HG02759 (cell line): ENCODE results near the gene MEGF11.

Source experiments
- ATAC-seq: cut with Tn5 transposase; IDR thresholded peaks from one replicate; pipeline ENCODE4 v1.9.1; 2021; ENCODE audit warnings: mild to moderate bottlenecking, moderate library complexity; ENCODE audit not compliant: unreplicated experiment

The MEGF11 gene

GRCh38 chr15:66241087-66241907 lies 12.3 kb downstream of the MEGF11 start:
- no peak for ATAC-seq

GRCh38 chr15:66240240-66240794 lies 13.2 kb downstream of the MEGF11 start:
- no peak for ATAC-seq

- ATAC-seq: no peak
Measured at GRCh38 chr15:66239514-66239913, 14.0 kb downstream of the MEGF11 start.

- no peak for ATAC-seq
Measured at GRCh38 chr15:66238318-66238717, 15.2 kb downstream of the MEGF11 start.

- ATAC-seq: no peak
Measured at GRCh38 chr15:66237513-66238235, 15.9 kb downstream of the MEGF11 start.

GRCh38 chr15:66236806-66237375 lies 16.7 kb downstream of the MEGF11 start:
- ATAC-seq: no peak

GRCh38 chr15:66235866-66236265 lies 17.7 kb downstream of the MEGF11 start:
- no peak for ATAC-seq

- no peak for ATAC-seq
Measured at GRCh38 chr15:66234798-66235197, 18.8 kb downstream of the MEGF11 start.

- no peak for ATAC-seq
Measured at GRCh38 chr15:66233487-66234415, 19.8 kb downstream of the MEGF11 start.

GRCh38 chr15:66232267-66232625 lies 21.3 kb downstream of the MEGF11 start:
- ATAC-seq: no peak

- ATAC-seq: no peak
Measured at GRCh38 chr15:66231394-66232266, 21.9 kb downstream of the MEGF11 start.

- ATAC-seq: no peak
Measured at GRCh38 chr15:66229790-66230465, 23.6 kb downstream of the MEGF11 start.

GRCh38 chr15:66228807-66229735 lies 24.5 kb downstream of the MEGF11 start:
- ATAC-seq: no peak

GRCh38 chr15:66226736-66227135 lies 26.8 kb downstream of the MEGF11 start:
- ATAC-seq: no peak

GRCh38 chr15:66225656-66226274 lies 27.8 kb downstream of the MEGF11 start:
- no peak for ATAC-seq

- ATAC-seq: no peak
Measured at GRCh38 chr15:66224946-66225345, 28.6 kb downstream of the MEGF11 start.
